ENCODE data around the gene TNFRSF1B. TPM values are rescaled to one million over a fixed set of nuclear protein-coding genes. Genes with fewer than 3 reads are reported as not detected.

Gene TNFRSF1B
- total RNA-seq, 1 experiment from 2014 or later, result 3.5 TPM

- no peak for TF ChIP-seq CTCF (IDR thresholded peaks at IDR 0.05; ENCODE audit: insufficient read depth in 1 of 2, low read depth in 1 of 2, low read length in 1 of 2, severe bottlenecking in 1 of 2, unreplicated experiment in 1 of 2)
- peak overlapping the region; percentile 51 for H3K27ac Mint-ChIP-seq (ENCODE audit: unreplicated experiment)
- DNase-seq, result peak in 1 of 2 experiments; percentile 42
Measured at GRCh38 chr1:12230549-12231275, 63.9 kb downstream of the TNFRSF1B start.

GRCh38 chr1:12231276-12231595 is 64.4 kb downstream of the TNFRSF1B start:
- no peaks in the 10 kb centered on the region for H3K9me3 Mint-ChIP-seq (ENCODE audit: unreplicated experiment)
- POLR2A ChIA-PET, result no interaction called here

More at GRCh38 chr1:12230549-12231275, 63.9 kb downstream of the TNFRSF1B start:
- Mint-ChIP-seq H3K4me1 (ENCODE audit: low read depth, unreplicated experiment) (no peaks in the 10 kb centered on the region), H3K9me3 (ENCODE audit: unreplicated experiment) (no peaks in the 10 kb centered on the region), H3K36me3 (ENCODE audit: insufficient read depth, unreplicated experiment) (peaks cover 5% of the 10 kb centered on the region), H3K27me3 (ENCODE audit: insufficient read depth, unreplicated experiment) (no peaks in the 10 kb centered on the region), H3K4me3 (ENCODE audit: unreplicated experiment) (peak overlapping the region; percentile 76)
- H3K4me3 ChIP-seq (ENCODE audit: low read depth, low read length), result peak overlapping the region; percentile 83
- H3K9me3 ChIP-seq, result no peaks in the 10 kb centered on the region
- intact Hi-C loops (cut with micrococcal nuclease; ENCODE audit: unreplicated experiment), result no loop called here
- no TSS peak for BruUV-seq (replicated peaks)
- peaks cover 8% of the 10 kb centered on the region for H3K4me1 ChIP-seq
- ChIA-PET CTCF (no interaction called here), POLR2A (no interaction called here)
- no peaks in the 10 kb centered on the region for H3K27me3 ChIP-seq (replicated peaks; ENCODE audit: control insufficient read depth, insufficient read depth, low read length)
- no peaks in the 10 kb centered on the region for H3K36me3 ChIP-seq (ENCODE audit: control insufficient read depth, insufficient read depth, low read length)

GRCh38 chr1:12232221-12232620 is 65.4 kb downstream of the TNFRSF1B start:
- H3K27ac Mint-ChIP-seq (ENCODE audit: unreplicated experiment), result no peak overlapping the region
- H3K27me3 Mint-ChIP-seq (ENCODE audit: insufficient read depth, unreplicated experiment), result no peaks in the 10 kb centered on the region
- intact Hi-C loops (cut with micrococcal nuclease; ENCODE audit: unreplicated experiment), result no loop called here
- Histone ChIP-seq H3K4me1 (peaks cover 8% of the 10 kb centered on the region), H3K36me3 (ENCODE audit: control insufficient read depth, insufficient read depth, low read length) (no peaks in the 10 kb centered on the region), H3K27me3 (replicated peaks; ENCODE audit: control insufficient read depth, insufficient read depth, low read length) (no peaks in the 10 kb centered on the region), H3K4me3 (ENCODE audit: low read depth, low read length) (no peak overlapping the region), H3K9me3 (no peaks in the 10 kb centered on the region)
- ChIA-PET CTCF (no interaction called here), POLR2A (no interaction called here)
- no TSS peak for BruUV-seq (replicated peaks)
- no peak overlapping the region for H3K4me3 Mint-ChIP-seq (ENCODE audit: unreplicated experiment)
- no peak for DNase-seq
- H3K4me1 Mint-ChIP-seq (ENCODE audit: low read depth, unreplicated experiment), result no peaks in the 10 kb centered on the region
- H3K9me3 Mint-ChIP-seq (ENCODE audit: unreplicated experiment), result no peaks in the 10 kb centered on the region
- H3K36me3 Mint-ChIP-seq (ENCODE audit: insufficient read depth, unreplicated experiment), result peaks cover 5% of the 10 kb centered on the region
- no peak for TF ChIP-seq CTCF (IDR thresholded peaks at IDR 0.05; ENCODE audit: insufficient read depth in 1 of 2, low read depth in 1 of 2, low read length in 1 of 2, severe bottlenecking in 1 of 2, unreplicated experiment in 1 of 2)

More at GRCh38 chr1:12231276-12231595, 64.4 kb downstream of the TNFRSF1B start:
- CTCF ChIA-PET, result no interaction called here
- Mint-ChIP-seq H3K4me3 (ENCODE audit: unreplicated experiment) (peak overlapping the region; percentile 76), H3K27me3 (ENCODE audit: insufficient read depth, unreplicated experiment) (no peaks in the 10 kb centered on the region), H3K4me1 (ENCODE audit: low read depth, unreplicated experiment) (no peaks in the 10 kb centered on the region), H3K36me3 (ENCODE audit: insufficient read depth, unreplicated experiment) (peaks cover 5% of the 10 kb centered on the region), H3K27ac (ENCODE audit: unreplicated experiment) (no peak overlapping the region)
- Histone ChIP-seq H3K27me3 (replicated peaks; ENCODE audit: control insufficient read depth, insufficient read depth, low read length) (no peaks in the 10 kb centered on the region), H3K4me1 (peaks cover 8% of the 10 kb centered on the region), H3K9me3 (no peaks in the 10 kb centered on the region), H3K4me3 (ENCODE audit: low read depth, low read length) (peak overlapping the region; percentile 83), H3K36me3 (ENCODE audit: control insufficient read depth, insufficient read depth, low read length) (no peaks in the 10 kb centered on the region)
- intact Hi-C loops (cut with micrococcal nuclease; ENCODE audit: unreplicated experiment), result no loop called here
- no peak for DNase-seq
- no TSS peak for BruUV-seq (replicated peaks)
- no peak for TF ChIP-seq CTCF (IDR thresholded peaks at IDR 0.05; ENCODE audit: insufficient read depth in 1 of 2, low read depth in 1 of 2, low read length in 1 of 2, severe bottlenecking in 1 of 2, unreplicated experiment in 1 of 2)

All from Caco-2 (cell line).